Lung (tissue), 12 donors: ENCODE measurements around the gene TNNT2. TPM values are rescaled to one million over a fixed set of nuclear protein-coding genes. Genes with fewer than 3 reads are reported as not detected.

ENCODE experiments used
- ATAC-seq: fragments of 200-7000 bp; cut with Tn5 transposase; one replicate; pipeline ENCODE4 v1.9.1; 2020; ENCODE audit warnings: moderate number of reproducible peaks; ENCODE audit not compliant: insufficient read depth, low FRiP score
- DNase-seq, 3 donors: peaks; one replicate each; pipeline ENCODE4 v3.0.0-alpha.2; 2013 to 2017
- H3K27ac ChIP-seq, 2 donors: one replicate each; pipeline ENCODE4 v1.5.1; 2013; ENCODE audit warnings: mild to moderate bottlenecking in 2 of 2, moderate library complexity in 2 of 2, control low read depth in 1 of 2, inconsistent platforms in 1 of 2, low read depth in 1 of 2, low read length in 1 of 2
- H3K27me3 ChIP-seq, 3 donors: one replicate each; pipeline ENCODE4 v1.5.1; 2013; ENCODE audit warnings: low read length in 2 of 3; ENCODE audit not compliant: control insufficient read depth in 3 of 3, insufficient read depth in 3 of 3
- H3K36me3 ChIP-seq, 4 donors: one replicate each; pipeline ENCODE4 v1.5.1; 2013; ENCODE audit warnings: low read length in 4 of 4, mild to moderate bottlenecking in 1 of 4, moderate library complexity in 1 of 4; ENCODE audit not compliant: control insufficient read depth in 4 of 4, insufficient read depth in 4 of 4
- H3K4me1 ChIP-seq, 5 donors: one replicate each; pipeline ENCODE4 v1.5.1; 2013; ENCODE audit warnings: low read length in 5 of 5, mild to moderate bottlenecking in 2 of 5, moderate library complexity in 1 of 5; ENCODE audit not compliant: control insufficient read depth in 5 of 5, insufficient read depth in 5 of 5
- H3K4me3 ChIP-seq: one replicate; pipeline ENCODE4 v1.5.1; 2013; ENCODE audit warnings: mild to moderate bottlenecking, control low read depth, moderate library complexity
- H3K9ac ChIP-seq, 2 donors: one replicate each; pipeline ENCODE4 v1.5.1; 2013; ENCODE audit warnings: low read length in 2 of 2, control low read depth in 1 of 2; ENCODE audit not compliant: insufficient read depth in 1 of 2
- H3K9me3 ChIP-seq, 4 donors: one replicate each; pipeline ENCODE4 v1.5.1; 2013; ENCODE audit warnings: low read length in 3 of 4, mild to moderate bottlenecking in 1 of 4, moderate library complexity in 1 of 4; ENCODE audit not compliant: control insufficient read depth in 4 of 4, insufficient read depth in 3 of 4
- CTCF ChIP-seq: IDR thresholded peaks from 2 replicates; pipeline ENCODE4 v1.5.1; 2012; ENCODE audit warnings: mild to moderate bottlenecking; ENCODE audit errors: control extremely low read depth, extremely low read depth
- WGBS, 2 donors: extraction: QIAGEN DNeasy Blood & Tissue Kit; methylation state at CpG; one replicate each; pipeline ENCODE4 v1.1.7; 2013; 5-methylcytosine and 5-hydroxymethylcytosine counted together
- polyA plus RNA-seq, 2 donors: library from polyadenylated mRNA; stranded (reverse); fragments of 200-250 nt; gene quantifications; one replicate each; pipeline ENCODE4 v1.2.1, GENCODE V29; 2013
- total RNA-seq, 2 donors: library from RNA; depleted of rRNA in 1 of 2; stranded (reverse); fragments of >200 nt in 1 of 2; gene quantifications; one replicate each; pipeline ENCODE4 v1.2.1, GENCODE V29; 2014 to 2021
- donor health status: control.
- donor health status: control.
- donor health status: Bipolar disorder and iron deficiency.
- donor health status: healthy.
- donor health status: DM: yes; HTN: yes; CAD: no.

TNNT2 gene
- total and polyA plus RNA-seq, 4 donors, result 2.0 to 10.4 (median 5.4) TPM

- Histone ChIP-seq H3K9me3 (no peaks in the 10 kb centered on the region), H3K4me1 (peaks cover 0 to 8% (median 0%) of the 10 kb centered on the region in 5 donors), H3K27me3 (peaks cover 0 to 5% (median 0%) of the 10 kb centered on the region in 3 donors), H3K9ac (no peak overlapping the region), H3K36me3 (no peaks in the 10 kb centered on the region), H3K4me3 (no peak overlapping the region), H3K27ac (no peak overlapping the region)
- no peak for TF ChIP-seq CTCF
- DNase-seq (no peak), ATAC-seq (no peak)
- WGBS, 2 donors, result 93 to 94% methylated on average over 5 of the region's 5 CpGs
Observed at GRCh38 chr1:201356236-201356635, 21.2 kb downstream of the TNNT2 start.

- no peak for ATAC-seq
- 90 to 93% methylated on average over 7 of the region's 7 CpGs for WGBS, 2 donors
- DNase-seq, result no peak
Observed at GRCh38 chr1:201355471-201355870, 22.0 kb downstream of the TNNT2 start.

GRCh38 chr1:201354901-201355295, 22.6 kb downstream of the TNNT2 start:
- H3K27ac ChIP-seq, result no peak overlapping the region
- no peak for TF ChIP-seq CTCF
- ATAC-seq (no peak), DNase-seq (no peak)
- peaks cover 0 to 8% (median 0%) of the 10 kb centered on the region in 5 donors for H3K4me1 ChIP-seq
- 59 to 65% methylated on average over 4 of the region's 4 CpGs for WGBS, 2 donors
- no peak overlapping the region for H3K9ac ChIP-seq
- no peak overlapping the region for H3K4me3 ChIP-seq
- peaks cover 0 to 5% (median 0%) of the 10 kb centered on the region in 3 donors for H3K27me3 ChIP-seq
- H3K36me3 ChIP-seq, result no peaks in the 10 kb centered on the region
- no peaks in the 10 kb centered on the region for H3K9me3 ChIP-seq

More at GRCh38 chr1:201355471-201355870, 22.0 kb downstream of the TNNT2 start:
- no peak for TF ChIP-seq CTCF
- Histone ChIP-seq H3K36me3 (no peaks in the 10 kb centered on the region), H3K27me3 (peaks cover 0 to 5% (median 0%) of the 10 kb centered on the region in 3 donors), H3K9ac (no peak overlapping the region), H3K9me3 (no peaks in the 10 kb centered on the region), H3K4me1 (peaks cover 0 to 8% (median 0%) of the 10 kb centered on the region in 5 donors), H3K4me3 (no peak overlapping the region), H3K27ac (no peak overlapping the region)

- peaks cover 0 to 8% (median 0%) of the 10 kb centered on the region in 5 donors for H3K4me1 ChIP-seq
- H3K9me3 ChIP-seq, result no peaks in the 10 kb centered on the region
- H3K27me3 ChIP-seq, result peaks cover 0 to 5% (median 0%) of the 10 kb centered on the region in 3 donors
- H3K4me3 ChIP-seq, result no peak overlapping the region
- H3K36me3 ChIP-seq, result no peaks in the 10 kb centered on the region
- no peak overlapping the region for H3K27ac ChIP-seq
- DNase-seq (no peak), ATAC-seq (no peak)
- H3K9ac ChIP-seq, result no peak overlapping the region
- no peak for TF ChIP-seq CTCF
- WGBS, 2 donors, result 91 to 92% methylated on average over 9 of the region's 9 CpGs
Observed at GRCh38 chr1:201354151-201354900, 23.2 kb downstream of the TNNT2 start.
